Measurements from ENCODE around the gene RNF144A. TPM values are rescaled to one million over a fixed set of nuclear protein-coding genes. Genes with fewer than 3 reads are reported as not detected.

Gene RNF144A
- total and polyA plus RNA-seq, 10 of the 15 experiments (the other 5 are each of a cell fraction or from before 2014, with no cell fraction given), result 0.02 to 12.1 (median 0.48) TPM; not detected in 1

- no peak overlapping the region for H3K4me3 ChIP-seq
- in situ Hi-C loops (cut with MboI), result no loop called here
- no peaks in the 10 kb centered on the region; the same call in 2 of the 3 replicates for H3K9me3 ChIP-seq (replicated peaks; ENCODE audit: control insufficient read depth, insufficient read depth, low read length)
- H4K20me1 ChIP-seq (ENCODE audit: control insufficient read depth, insufficient read depth), result no peaks in the 10 kb centered on the region
- ChIA-PET CTCF (no interaction called here), POLR2A (no interaction called here), SMC1A (ENCODE audit: uncharacterized antibody, unreplicated experiment) (no interaction called here), RAD21 (ENCODE audit: unreplicated experiment) (no interaction called here)
- no TSS peak for BruUV-seq (replicated peaks)
- H3K27ac ChIP-seq (ENCODE audit: control insufficient read depth, insufficient read depth), result no peak overlapping the region
- no peak for TF ChIP-seq RBBP5 (conservative IDR thresholded peaks at IDR 0.05)
- no peak for TF ChIP-seq CREB1 (IDR thresholded peaks at IDR 0.05; ENCODE audit: low read depth)
- TF ChIP-seq NFXL1 (IDR thresholded peaks at IDR 0.05; ENCODE audit: borderline replicate concordance), result no peak
- TF ChIP-seq KDM1A (IDR thresholded peaks at IDR 0.05; ENCODE audit: borderline replicate concordance), result no peak
- TF ChIP-seq NR2C1 (IDR thresholded peaks at IDR 0.05), result no peak
- TF ChIP-seq ZBTB33 (IDR thresholded peaks at IDR 0.05), result no peak
- no peak for TF ChIP-seq TCF3 (IDR thresholded peaks at IDR 0.05; ENCODE audit: borderline replicate concordance, insufficient read depth, low read depth, low read length)
- no peak for TF ChIP-seq REST (IDR thresholded peaks at IDR 0.05; ENCODE audit: low read depth, low read length)
- no peak for TF ChIP-seq SMARCA5 (IDR thresholded peaks at IDR 0.05)
- no peak for TF ChIP-seq CHD1 (IDR thresholded peaks at IDR 0.05; ENCODE audit: low read depth, low read length)
- TF ChIP-seq RUNX3 (IDR thresholded peaks at IDR 0.05; ENCODE audit: low read length), result no peak
- TF ChIP-seq NBN (IDR thresholded peaks at IDR 0.05), result no peak
- no peaks in the 10 kb centered on the region for H3K27me3 ChIP-seq (replicated peaks in 1 of 2; ENCODE audit: control insufficient read depth in 2 of 2, insufficient read depth in 2 of 2, low read length in 1 of 2)
- H3K36me3 ChIP-seq (ENCODE audit: control insufficient read depth in 2 of 2, insufficient read depth in 2 of 2, low read length in 1 of 2), result no peaks in the 10 kb centered on the region
- H3K4me2 ChIP-seq (ENCODE audit: control insufficient read depth, insufficient read depth), result no peak overlapping the region
- 28% methylated on average over 4 of the region's 4 CpGs for WGBS (ENCODE audit: insufficient coverage, insufficient replicate concordance, low lambda C conversion rate, missing lambda C conversion rate)
- no peaks in the 10 kb centered on the region for H3K4me1 ChIP-seq (ENCODE audit: control insufficient read depth, insufficient read depth, low read length)
- no peak overlapping the region for H2AFZ ChIP-seq (ENCODE audit: control insufficient read depth, low read depth, low read length)
- FAIRE-seq (no peak), ATAC-seq (no peak), DNase-seq (ENCODE audit: low read depth, low spot score) (no peak)
- no peaks in the 10 kb centered on the region for H3K79me2 ChIP-seq (ENCODE audit: control insufficient read depth, insufficient read depth, low read length)
- no peak overlapping the region for H3K9ac ChIP-seq (ENCODE audit: control insufficient read depth, insufficient read depth, low read length)
- intact Hi-C loops (cut with micrococcal nuclease; ENCODE audit: unreplicated experiment), result no loop called here
These were observed 53.8 kb downstream of the RNF144A start for GRCh38 chr2:6970976-6971480.
